NT2/D1 (cell line): ENCODE measurements around the gene AFF3.

Experiments
- SUZ12 ChIP-seq: IDR thresholded peaks from 2 replicates; pipeline ENCODE4 v1.6.1; 2011; ENCODE audit not compliant: insufficient read length, insufficient read depth; ENCODE audit errors: extremely low read depth
- YY1 ChIP-seq: IDR thresholded peaks from 2 replicates; pipeline ENCODE4 v1.6.1; 2011; ENCODE audit not compliant: insufficient read length, insufficient read depth
- ZNF274 ChIP-seq: IDR thresholded peaks from 2 replicates; pipeline ENCODE4 v1.6.1; 2011; ENCODE audit warnings: mild to moderate bottlenecking, low read depth, low read length

DNA sequence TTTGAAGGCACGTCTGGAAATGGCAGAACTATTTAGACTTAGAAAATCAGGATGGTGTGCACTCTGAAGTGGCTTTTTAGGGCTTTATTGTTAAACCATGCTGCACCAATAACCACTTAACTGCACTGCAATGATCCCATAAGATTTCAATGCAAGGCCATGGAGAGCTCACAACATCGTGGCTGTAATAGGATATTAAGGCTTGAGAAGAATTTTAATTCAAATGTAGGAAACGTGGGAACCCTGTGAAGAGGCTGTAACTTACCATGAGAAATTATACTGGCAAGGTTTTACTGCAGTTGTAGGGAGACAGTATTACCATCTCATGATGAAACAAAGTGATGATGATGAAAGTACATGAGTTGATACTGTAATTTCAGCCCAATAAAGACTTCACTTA lies 242.5 kb downstream of the AFF3 start:
- TF ChIP-seq YY1 (no peak), ZNF274 (no peak), SUZ12 (no peak)
